Ramos (cell line): ENCODE measurements around the gene SUSD3.

Experiments
- in situ Hi-C: fragments of 300-500 bp; cut with MboI; formaldehyde crosslinking; loops from one replicate; pipeline ENCODE4 v1.14.3; 2022; ENCODE audit warnings: low sequenced_read_pairs; ENCODE audit not compliant: unreplicated experiment

The SUSD3 gene

DNA sequence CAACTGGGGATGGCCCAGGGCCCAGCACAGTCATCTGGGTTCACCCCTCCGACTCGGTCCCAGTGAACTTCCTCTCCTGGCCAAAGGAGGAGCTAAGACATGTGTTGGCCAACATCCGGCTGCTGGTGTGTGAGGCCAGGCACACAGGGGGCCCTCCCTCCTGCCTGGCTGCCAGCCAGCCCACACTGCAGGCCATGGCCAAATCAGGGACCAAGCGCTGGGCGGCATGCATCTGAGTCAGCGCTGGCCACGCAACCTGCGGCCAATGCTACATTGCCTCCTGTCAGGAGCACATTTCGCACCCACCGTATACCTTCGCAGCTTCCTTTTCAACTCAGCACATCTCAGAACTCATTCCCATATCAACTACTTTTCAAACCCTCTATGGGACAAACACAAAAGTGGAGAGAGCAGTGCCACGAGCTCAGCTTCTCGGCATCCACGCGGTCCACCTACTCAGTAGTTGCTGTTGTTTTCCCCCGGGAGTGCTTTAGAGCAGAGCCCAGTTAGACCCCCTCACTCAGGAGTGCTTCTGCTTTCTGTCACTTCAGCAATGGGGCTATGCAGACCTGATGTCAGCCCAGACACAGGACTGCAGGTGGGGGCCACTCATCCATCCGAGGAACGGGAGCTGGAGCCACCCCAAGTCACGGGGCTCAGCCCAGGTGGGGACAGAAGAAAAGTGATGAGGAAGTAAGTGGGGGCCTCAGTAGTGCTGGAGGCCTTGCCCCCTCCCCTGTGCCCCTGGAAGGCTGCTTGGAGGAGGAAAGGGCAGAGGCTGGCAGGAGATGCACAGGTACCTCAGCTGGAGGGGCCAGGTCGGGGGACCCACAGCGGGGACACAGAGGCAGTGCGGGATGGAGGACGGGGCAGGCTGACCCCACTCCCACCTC lies 61.7 kb downstream of the SUSD3 start:
- in situ Hi-C loops: no loop called here

DNA sequence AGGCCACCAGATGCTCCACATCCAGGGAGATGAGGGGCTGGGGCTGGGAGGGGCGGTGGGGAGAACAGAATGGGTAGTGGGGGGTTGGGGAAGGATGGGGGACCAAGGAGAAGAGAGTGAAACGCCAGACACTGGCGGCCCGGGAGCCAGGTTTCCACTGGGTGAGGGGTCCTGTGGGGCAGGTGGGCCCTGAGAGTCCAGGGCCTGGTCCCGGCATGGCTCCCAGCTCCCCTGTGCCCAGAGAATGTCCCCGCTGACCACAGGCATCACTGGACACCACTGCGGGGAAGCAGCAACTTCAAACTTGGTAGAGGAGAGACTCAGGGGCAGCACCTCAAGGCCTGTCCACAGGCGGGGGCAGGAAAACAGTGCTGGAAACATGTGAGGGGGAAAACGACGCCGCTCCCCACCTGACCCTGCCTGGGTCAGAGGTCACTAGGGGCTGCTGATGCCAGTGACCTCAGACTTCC lies 62.4 kb downstream of the SUSD3 start:
- in situ Hi-C loops: no loop called here

DNA sequence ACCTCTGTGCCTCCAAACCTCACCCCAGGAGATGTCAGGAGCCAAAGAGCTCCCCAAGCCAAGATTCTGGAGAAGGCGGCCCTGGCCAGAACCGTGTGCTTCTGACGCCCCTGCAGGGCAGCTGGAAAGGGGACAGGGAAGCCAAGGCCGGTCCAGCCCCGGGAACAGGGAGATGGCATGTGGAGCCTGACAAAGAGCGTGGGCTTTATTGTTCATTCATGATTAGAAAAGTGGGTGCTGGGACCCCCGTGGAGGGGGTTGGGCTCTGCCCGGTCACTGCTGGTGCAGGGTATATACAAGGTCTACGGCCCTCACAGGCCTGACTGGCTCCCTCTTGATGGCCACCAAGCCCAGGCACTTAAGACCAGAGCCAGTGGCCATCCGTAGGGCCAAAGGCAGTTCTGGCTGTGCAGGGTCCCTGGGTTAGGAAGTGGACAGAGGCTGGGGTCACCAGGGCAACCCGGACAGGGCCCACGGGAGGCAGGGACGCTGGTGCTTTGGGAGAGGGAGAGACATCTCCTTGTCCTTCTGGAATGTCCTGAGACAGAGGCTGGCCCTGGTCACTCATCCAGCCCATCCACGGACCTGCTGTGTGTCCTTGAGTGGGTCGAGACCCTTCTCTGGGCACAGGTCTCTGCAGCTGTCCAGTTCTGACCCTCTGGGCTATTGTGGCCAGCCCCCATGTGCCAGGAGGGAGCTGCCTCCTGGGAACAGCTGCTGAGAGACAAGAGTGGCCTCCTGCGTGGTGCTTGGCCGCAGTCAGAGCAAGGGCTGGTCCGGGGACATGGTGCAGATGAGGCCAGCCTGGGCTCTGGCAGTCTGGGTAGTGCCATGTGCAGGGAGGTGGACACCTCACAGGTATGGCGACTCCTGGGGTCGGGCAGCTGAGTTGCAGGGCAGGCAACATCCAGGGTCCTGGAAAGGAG lies 63.1 kb downstream of the SUSD3 start:
- in situ Hi-C loops: no loop called here

DNA sequence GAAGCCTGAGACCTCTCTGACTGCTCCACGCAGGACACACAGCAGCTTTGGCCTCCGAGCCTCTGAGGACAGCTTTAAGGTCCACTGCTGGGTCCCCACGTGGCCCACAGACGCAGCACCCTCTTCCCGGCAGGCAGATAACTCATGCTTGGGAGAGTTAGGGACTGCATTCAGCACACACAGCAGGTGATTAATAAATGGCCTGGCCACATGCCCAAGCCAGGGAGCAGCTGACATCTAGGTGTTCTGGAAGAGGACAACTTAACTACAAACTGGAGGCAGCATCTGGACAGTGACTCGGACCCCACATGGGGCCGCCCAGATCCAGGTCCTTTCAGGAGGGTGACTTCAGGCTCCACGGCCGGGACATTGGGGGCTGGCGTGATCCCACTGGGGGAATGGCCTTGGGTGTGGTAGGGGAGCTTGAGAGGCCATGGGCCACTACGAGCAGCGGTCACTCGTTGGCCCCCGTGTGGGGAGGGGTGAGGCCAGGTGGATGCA lies 64.3 kb downstream of the SUSD3 start:
- in situ Hi-C loops: no loop called here

DNA sequence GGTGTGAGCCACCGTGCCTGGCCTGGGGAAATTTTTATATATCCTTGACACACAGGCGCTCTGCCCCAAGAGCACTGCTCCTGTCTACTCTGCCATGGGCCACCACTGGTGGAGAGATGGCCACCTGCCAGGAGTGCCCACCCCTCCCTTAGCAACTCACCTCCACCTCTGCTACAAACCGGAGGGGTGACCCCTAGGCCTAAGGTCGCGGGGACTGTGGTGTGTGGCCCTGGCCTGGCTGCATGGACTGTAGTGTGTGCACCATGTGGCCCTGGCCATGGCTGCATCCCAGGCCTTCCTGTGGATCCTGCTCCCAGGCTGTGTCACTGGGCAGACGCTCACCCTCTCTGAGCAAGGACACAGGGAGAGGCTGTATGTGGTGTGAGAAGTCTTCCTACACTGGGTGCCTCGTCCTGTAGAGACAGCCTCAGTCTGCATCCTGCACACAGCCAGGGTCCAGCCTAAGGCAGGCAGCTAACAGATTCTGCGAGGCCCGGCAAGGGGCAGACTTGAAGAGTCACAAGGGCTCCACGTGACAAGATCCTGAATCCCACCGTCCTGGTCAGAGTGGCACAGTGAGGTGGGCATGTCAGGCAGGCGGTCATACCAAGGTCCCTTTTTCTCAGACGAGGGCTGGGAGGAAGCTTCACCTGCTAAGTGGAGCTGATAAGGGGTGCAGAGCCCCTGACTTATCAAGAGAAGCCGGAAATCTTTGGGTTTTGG lies 65.2 kb downstream of the SUSD3 start:
- in situ Hi-C loops: no loop called here

DNA sequence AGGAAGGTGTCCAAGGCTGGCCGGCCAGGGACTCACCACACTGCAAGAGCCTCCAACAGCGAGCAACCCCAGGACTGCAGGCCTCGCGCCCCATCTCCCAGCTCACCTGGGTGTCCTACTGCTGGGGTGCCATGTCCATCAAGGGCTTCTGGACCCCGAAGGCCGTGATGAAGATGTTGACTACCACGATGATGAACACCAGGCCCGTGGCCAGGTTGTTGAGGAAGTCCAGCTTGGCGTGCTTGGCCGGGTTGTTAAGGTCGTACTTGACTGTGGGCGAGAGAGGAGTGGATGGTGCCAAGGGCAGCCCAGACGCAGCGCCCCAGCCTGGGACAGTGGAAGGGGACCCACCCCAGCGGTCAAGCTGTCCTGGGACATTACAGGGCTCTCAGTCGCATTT lies 66.3 kb downstream of the SUSD3 start:
- in situ Hi-C loops: no loop called here

DNA sequence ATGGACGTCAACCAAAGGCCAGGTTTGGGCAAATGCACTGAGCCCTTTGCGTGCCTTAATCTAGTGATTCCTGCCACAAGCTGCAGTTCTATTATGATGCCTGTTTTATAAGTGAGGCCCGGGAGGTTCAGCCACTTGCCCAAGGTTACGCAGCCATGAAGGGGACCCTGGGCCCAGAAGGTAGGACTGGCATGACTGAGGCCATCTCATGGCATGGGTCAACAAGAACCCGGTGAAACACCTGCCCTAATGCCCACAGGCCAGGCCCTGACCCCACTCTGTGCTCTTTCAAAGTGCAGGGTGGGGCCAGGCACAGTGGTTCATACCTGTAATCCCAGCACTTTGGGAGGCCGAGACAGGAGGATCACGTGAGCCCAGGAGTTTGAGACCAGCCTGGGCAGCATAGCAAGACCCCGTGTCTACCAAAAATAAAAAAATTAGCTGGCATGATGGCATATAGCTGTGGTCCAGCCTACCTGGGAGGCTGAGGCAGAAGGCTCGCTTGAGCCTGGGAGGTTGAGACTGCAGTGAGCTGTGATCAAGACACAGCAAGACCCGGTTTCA lies 66.9 kb downstream of the SUSD3 start:
- in situ Hi-C loops: no loop called here

DNA sequence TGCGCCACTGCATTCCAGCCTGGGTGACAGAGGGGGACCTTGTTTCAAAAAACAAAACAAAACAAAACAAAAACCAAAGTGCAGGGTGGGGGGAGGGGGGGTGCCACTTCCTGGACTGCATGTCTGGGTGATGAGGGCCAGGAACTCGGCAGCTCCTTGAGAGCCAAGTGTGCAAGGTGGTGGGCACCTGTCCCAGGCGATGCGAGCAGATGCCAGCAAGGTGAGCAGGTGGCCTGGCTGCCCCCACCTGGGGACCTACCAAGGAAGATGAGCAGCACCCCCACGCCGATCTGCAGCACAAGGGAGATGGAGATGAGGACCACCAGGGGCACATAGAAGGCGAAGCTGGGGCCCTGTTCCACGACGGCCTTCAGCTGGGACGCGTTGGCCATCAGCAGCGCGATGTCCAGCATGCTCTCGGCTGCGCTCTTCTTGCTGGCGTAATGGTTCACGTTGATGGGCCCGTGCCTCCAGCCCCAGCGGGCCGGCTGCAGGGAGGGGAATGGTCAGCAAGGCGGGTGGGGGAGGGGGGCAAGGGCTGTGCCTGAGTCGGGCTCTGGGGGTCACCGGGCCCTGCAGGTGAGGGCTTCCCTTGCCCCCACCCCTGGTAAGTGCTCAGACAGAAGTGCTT lies 67.8 kb downstream of the SUSD3 start:
- in situ Hi-C loops: no loop called here

DNA sequence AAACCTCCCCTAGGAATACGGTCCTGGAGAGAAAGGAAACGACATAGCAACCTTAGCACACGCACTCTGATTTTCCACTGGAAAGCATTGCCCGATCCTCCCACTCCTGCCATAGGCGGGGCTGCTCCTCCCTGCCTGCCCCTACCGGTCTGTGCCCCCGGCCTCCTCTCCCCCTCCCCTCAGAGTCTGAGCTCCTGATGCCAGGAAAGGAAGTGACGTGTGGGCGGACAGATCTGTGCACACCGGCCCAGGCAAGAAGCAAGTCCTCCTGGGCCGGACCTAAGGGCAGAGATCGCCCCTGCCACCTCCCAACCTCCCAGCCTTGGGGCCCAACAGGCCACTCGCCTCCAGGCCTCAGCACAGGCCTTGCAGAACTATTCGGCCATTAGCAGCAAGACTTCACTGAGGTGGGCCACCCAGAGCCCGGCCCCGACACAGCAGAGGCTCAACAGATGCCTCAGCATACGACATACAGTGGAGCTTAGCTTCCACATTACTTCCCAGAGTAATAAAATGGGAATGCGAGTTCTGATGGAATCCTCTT lies 68.4 kb downstream of the SUSD3 start:
- in situ Hi-C loops: no loop called here

DNA sequence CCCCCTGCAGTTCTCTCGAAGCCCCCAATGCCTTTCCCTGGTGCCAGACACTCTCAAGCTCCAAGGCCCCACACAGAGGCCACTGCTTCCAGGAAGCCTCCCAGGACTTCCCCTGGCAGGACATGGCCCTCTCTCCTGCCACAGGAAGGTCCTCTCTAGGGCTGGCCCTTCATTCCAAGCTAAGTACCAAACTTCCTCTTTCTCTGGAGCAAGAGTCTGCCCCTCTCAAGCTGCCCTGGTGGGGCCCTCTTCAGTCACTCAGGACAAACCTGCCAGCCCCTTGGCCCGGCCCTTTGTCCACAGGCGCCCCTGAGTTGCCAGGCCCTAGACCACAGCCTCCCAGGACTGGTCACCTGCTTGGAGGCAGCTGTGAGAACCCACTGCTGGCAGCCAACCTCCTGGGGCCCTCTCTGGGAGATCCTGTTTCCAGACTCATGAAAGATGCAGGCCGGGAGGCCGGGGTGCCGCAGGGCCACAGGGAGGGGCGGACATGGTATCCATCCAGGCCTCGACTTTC lies 69.0 kb downstream of the SUSD3 start:
- in situ Hi-C loops: no loop called here

DNA sequence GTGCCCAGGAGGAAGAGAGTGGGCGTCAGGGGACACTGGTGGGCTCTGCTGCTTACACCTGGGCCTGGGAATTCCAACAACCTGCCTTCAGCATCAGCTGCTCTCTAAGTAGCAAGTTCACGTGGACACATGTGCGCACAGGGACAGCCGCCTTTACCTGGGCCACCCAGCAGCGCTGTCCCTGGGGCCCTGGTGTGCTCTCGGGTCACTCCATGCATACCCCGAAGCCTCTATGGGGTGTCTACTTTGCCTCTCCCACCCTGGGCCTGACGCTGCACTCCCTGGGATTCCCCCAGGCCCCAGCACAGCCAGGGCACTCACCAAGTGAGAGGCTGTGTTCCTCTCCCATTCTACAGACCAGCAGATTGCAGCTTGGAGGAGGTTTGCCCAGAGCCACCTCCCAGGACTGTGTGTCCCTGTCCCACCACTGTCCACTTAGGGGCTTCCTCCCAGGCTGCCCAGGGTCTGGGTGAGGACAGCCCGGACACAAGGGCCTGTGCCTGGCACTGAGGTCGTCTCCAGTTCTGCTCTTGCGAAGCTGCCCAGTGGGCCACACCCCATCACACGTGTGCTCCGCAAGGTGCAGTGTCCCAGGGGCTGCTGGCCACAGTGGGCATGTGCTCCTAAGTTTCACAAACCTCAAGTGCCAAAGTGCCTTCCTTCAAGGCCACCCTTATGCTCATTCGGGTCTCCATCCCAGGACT lies 69.7 kb downstream of the SUSD3 start:
- in situ Hi-C loops: no loop called here

DNA sequence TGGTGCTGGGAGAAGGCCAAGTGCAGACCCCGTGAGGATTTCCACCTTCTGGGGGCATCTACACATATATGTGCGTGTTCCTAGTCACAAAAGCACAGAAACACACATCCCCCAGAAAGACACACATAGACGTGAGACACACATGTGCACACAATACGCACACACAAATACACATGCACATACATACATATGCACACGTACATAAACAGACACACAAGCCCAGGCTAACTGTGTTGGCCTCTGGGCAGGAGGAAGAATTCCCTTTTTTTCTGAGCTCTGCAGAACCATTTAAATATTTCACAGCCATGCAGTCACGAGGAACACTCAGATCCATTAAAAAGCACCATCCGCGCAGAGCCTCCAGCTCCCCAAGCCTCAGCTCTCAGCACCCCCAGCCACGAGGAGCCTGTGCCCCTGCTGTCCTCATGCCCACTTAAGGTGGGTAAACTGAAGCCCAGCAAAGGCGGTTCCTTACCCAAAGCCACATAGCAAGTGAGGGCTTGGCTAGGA lies 70.3 kb downstream of the SUSD3 start:
- in situ Hi-C loops: no loop called here

DNA sequence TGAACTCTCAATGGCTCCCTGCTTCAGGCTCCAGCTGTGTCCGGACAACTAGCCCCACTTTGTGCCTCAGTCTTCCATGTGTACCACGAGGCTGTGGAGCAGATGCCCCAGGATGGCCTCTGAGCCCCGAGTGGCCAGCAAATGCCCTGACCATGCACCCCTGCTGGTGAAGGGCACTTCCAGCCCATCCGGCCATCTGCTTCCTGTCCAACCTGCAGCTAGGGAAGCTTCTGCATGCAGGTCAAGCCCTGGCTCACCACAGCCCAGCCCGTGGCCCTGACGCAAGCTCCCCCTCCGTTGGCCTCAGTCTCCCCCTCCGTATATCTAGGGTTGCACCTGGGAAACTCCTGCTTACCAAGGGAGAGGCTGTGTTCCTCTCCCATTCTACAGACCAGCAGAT lies 70.8 kb downstream of the SUSD3 start:
- in situ Hi-C loops: no loop called here

DNA sequence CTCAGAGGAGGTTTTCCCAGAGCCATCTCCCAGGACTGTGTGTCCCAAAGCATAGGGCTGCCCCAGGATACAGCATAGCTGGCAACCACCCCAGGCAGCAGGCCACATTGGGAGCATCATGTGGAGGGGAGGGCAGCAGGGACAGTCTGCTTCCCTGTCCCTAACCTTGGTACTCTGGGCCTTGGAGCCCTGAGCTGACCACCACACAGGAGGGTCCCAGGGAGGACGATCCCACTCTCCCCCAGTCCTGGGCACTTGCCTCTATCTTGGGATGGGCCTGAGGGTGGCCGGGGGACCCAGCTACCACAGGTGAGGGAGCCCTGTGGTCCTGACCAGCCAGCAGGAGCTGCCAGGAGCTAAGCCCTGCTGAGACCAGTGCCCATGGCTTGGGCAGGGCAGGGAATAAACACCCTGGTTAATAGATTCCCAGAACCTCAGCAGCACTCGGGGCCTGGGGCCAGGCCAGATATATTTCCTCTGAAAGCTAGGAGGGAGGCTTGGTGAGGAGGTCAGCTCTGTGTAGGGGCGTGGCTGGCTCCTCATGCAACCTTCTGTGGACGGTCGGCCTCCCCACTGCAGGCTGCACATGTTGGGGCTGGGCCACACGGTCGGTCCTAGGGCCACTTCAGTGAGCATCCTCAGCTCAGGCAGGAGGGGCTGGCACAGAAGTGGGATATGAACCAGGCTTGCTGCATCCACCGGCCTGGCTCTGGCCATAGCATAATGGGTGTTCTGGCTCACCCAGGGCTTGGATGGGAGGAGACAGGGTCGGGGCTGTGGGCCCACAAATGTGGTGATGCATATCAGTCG lies 71.4 kb downstream of the SUSD3 start:
- in situ Hi-C loops: no loop called here

DNA sequence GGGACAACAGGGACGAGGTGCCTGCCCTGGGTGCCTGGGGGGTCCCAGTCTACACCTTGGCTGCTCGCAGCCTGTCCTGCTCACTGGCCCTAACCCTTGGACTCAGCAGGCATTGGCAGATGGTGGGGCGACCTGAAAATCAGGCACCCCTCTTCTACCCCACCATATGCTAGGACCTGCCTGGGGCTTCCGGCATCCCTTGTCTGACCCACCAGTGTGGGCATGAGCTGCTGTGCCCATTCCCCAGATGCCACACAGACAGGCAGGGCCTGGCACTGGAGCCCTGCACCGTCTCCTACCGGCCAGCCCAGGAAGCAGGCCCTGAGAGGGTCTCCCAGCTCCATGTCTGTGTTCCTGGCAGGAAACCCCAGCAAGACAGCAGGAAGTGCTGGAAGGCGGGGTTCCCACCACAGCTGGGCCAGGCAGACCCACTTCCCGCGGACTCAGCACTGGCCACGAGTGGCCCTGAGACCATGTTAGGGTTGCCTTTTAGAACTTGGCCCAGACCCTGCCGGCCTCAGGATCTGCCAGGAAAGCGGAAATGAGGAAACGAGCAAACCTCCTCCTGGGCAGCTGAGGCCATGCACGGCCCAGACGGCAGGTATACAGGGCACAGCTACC lies 72.5 kb downstream of the SUSD3 start:
- in situ Hi-C loops: no loop called here

DNA sequence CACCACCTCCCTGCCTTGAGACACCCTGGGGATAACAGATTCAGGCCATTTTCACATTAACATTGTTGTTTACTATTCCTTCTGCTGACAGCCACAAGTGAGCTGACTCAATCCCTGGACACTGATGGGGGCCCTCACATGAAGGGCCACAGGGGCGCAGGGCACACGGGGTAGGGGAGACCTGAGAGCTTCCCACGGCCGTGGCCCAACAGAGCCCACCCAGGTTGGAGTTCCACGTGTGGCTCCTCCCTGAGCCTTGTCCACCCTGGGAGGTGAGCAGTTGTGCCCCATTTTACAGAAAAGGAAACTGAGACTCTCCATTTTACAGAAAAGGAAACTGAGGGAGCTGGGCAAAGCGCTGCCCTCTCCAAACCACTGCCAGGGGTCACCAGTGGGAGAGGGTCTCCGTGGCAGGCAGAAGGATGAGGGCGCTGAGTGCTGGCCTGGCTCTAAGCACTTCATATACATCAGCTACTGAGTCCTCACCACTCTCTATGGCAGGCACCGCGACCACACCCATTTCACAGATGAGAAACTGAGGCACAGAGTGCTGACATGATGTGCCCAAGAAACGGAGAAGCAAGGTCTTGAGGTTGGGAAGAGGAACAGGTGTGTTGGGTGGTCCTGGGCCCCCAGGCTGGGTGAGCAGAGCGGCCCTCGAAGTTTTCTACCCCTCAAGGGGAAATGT lies 73.2 kb downstream of the SUSD3 start:
- in situ Hi-C loops: no loop called here
